Activated CD4-positive, alpha-beta T cell treated with anti-CD3 and anti-CD28 coated beads, Interleukin-2, amount 50 U/mL, for 24 hours (primary cell): ENCODE results near the gene JAG2.

Source experiments
- DNase-seq, 2 donors: peaks; one replicate each; pipeline ENCODE4 v3.0.0-alpha.2; 2020; ENCODE audit warnings: low read depth in 1 of 2, low spot score in 1 of 2

Gene JAG2

GRCh38 chr14:105182296-105183020 is 13.9 kb upstream of the JAG2 start:
- DNase-seq: no peak

GRCh38 chr14:105181549-105182295 is 13.1 kb upstream of the JAG2 start:
- DNase-seq: no peak

- DNase-seq: peak; percentile 74
These were observed 12.3 kb upstream of the JAG2 start, which contains the start of gene NUDT14 for GRCh38 chr14:105180592-105181548. Gene NUDT14, minus strand, starts transcription at chr14:105181312. Its CDS starts 103 bp downstream, at chr14:105181209.

- no peak for DNase-seq
These were observed 10.6 kb upstream of the JAG2 start for GRCh38 chr14:105179191-105179590.

- DNase-seq: no peak
These were observed 10.2 kb upstream of the JAG2 start for GRCh38 chr14:105178868-105179140.

GRCh38 chr14:105178069-105178867 is 9.7 kb upstream of the JAG2 start:
- DNase-seq: no peak

- DNase-seq: no peak
These were observed 8.5 kb upstream of the JAG2 start for GRCh38 chr14:105177082-105177481.

- DNase-seq: no peak
These were observed 7.9 kb upstream of the JAG2 start for GRCh38 chr14:105176513-105176912.

GRCh38 chr14:105173901-105174894 is 5.6 kb upstream of the JAG2 start:
- DNase-seq: no peak

- no peak for DNase-seq
These were observed 4.6 kb upstream of the JAG2 start for GRCh38 chr14:105173145-105173544.

- no peak for DNase-seq
These were observed 3.9 kb upstream of the JAG2 start for GRCh38 chr14:105172476-105172875.

- no peak for DNase-seq
These were observed 2.6 kb upstream of the JAG2 start for GRCh38 chr14:105171004-105171673.

- no peak for DNase-seq
These were observed 1.4 kb upstream of the JAG2 start for GRCh38 chr14:105169776-105170655.

- no peak for DNase-seq
These were observed 467 bp upstream of the JAG2 start for GRCh38 chr14:105168979-105169507.

- no peak for DNase-seq
These were observed 519 bp downstream of the JAG2 start for GRCh38 chr14:105168093-105168420.

GRCh38 chr14:105167303-105168092 is 1.1 kb downstream of the JAG2 start:
- DNase-seq: no peak
